ENCODE results near the gene LHCGR.

The LHCGR gene

DNA sequence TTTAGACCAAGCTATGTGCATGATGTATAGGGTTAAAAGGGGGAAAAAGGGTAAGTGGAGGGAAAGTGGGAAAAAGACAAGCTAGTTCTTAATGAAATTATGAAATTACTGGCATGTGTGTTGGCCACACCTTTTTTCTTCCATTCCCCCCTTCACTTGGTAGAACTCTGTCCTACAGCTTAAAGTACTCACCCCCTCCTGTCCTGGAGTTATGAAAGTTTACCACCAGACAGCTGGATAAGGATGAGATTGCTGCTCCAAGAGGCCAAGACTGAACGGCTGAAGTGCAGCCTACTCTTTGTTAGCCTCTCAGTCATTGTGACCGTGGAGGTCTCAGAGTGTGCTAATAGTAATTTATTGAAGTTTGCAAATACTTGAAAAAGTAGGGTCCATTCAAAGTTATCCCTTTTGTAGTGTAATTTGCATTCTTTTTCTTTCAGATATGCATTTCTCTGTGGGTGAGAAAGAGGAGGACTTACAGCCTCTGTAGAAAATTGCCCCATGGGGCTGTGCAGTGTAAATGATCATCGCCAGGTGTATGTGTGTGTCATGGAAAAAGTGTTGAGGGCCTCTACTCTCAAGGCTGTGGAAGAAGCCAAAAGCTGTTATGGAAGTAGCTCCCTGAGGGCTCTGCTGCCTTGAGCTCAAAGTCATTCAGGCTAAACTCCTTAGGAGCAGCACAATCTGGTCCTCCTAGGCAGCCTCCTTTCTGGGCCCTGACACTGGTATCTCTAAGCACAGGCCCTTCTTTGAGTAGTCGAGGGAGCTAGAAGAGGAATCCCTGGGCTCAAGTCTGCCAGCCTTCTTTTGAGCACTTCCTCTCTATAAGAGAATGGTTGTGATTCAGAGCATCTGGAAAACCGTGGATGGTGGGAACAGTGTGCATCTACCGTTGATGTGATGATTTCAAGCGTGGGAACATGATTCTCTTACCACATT is 46.2 kb downstream of the LHCGR start:
- no peak for TF ChIP-seq GATA3 (IDR thresholded peaks at IDR 0.05; ENCODE audit: low read depth, low read length)
- TF ChIP-seq GATA2 (IDR thresholded peaks at IDR 0.05; ENCODE audit: low read depth, low read length), result no peak

DNA sequence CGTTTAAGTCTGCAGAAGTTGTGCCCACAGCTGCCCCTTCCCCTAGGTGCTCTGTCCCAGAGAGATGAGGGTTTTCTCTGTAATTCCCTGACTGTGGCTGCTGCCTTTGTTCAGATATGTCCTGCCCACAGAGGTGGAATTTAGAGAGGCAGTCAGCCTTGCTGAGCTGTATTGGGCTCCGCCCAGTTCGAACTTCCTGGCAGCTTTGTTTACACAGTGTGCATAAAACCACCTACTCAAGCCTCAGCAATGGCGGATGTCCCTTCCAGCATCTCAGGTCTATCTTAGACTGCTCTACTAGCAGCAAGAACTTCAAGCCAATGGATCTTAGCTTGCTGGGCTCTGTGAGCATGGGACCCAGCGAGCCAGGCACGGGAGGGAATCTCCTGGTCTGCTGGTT is 48.1 kb downstream of the LHCGR start:
- no peak for TF ChIP-seq GATA3 (IDR thresholded peaks at IDR 0.05; ENCODE audit: low read depth, low read length)
- TF ChIP-seq GATA2 (IDR thresholded peaks at IDR 0.05; ENCODE audit: low read depth, low read length), result no peak

DNA sequence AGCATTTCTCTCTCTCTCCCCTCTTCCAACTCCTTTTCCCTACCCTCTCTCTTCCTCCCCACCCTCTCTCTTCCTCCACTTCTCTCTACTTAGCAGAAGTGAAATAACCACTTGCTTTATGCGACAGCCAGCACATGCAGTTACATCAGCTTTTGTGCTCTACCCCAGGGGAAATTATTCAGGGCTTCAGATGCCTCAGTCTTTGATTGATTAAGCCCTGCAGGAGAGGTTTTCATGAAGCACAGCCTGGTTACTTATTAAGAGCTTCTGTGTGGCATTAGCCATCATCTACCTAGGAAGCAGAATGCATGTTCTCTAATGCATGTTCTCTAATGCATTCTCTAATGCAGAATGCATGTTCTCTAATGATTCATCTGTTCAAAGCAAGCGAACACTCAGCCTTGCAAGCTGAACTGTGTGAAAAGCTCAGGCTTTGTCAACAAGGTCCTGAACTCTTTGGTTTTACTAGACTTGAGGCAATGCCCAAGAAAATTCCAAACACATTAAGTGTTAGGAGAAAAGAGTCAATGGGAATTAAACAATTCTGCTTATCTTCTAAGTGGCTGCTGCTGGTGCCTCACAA is 56.1 kb downstream of the LHCGR start:
- TF ChIP-seq GATA2 (IDR thresholded peaks at IDR 0.05; ENCODE audit: low read depth, low read length) (no peak), GATA3 (IDR thresholded peaks at IDR 0.05; ENCODE audit: low read depth, low read length) (no peak)

DNA sequence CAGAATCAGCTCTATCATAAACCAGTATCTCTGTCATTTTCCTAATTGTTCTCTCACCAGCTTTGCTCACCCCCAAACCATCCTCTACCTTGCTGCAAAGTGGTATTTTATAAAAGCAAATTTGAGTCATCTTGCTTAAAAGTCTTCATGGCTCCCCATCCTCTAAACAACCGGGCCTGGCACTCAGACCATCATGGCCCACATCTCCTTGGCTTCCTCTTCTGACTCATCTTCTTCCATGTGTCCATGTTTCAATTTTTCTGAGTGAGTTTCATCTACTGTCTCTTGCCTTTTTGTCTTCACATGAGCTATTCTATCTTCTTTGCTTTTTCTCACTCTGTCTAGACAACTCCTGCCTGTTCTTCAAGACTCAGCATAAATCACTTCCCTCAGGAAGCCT is 58.6 kb downstream of the LHCGR start:
- TF ChIP-seq GATA3 (IDR thresholded peaks at IDR 0.05; ENCODE audit: low read depth, low read length), result no peak
- TF ChIP-seq GATA2 (IDR thresholded peaks at IDR 0.05; ENCODE audit: low read depth, low read length), result no peak

DNA sequence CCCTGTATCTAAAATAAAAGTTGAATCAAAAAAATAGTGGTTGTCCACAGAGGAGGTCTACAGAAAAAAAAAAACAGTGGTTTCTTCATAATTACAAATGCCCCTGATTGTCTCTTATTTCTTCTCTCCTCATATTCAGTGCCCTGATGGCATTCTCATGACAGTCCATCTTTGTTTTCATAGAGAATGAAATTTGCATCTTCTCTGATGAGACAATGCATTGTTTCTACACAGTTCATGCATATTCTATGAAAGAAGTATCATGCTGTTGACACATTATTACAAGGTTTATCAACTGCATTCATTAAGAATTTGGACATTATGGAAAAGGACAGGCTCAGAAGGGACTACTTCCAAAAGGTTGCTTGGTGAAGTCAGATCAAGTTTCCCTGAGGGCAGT is 59.5 kb downstream of the LHCGR start:
- no peak for TF ChIP-seq GATA3 (IDR thresholded peaks at IDR 0.05; ENCODE audit: low read depth, low read length)
- no peak for TF ChIP-seq GATA2 (IDR thresholded peaks at IDR 0.05; ENCODE audit: low read depth, low read length)

DNA sequence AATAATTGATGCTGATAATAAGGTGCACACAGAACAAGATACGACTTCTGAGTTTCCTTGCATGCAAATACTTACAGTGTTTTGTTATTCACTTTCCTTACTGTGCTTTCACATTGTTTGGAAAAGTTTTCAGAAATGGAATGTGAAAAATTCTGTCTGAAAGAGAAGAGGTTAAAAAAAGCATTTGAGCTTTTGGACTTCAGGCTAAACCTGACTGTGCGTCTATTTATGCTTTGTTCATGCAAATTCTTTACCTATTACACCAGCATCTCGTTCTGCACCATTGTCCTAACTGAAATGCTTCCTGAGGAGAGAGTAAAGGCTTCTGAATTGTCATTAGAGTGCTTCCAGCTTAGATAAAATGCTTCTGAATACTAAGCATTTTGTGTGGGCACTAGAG is 61.4 kb downstream of the LHCGR start:
- TF ChIP-seq GATA2 (IDR thresholded peaks at IDR 0.05; ENCODE audit: low read depth, low read length) (no peak), GATA3 (IDR thresholded peaks at IDR 0.05; ENCODE audit: low read depth, low read length) (no peak)

DNA sequence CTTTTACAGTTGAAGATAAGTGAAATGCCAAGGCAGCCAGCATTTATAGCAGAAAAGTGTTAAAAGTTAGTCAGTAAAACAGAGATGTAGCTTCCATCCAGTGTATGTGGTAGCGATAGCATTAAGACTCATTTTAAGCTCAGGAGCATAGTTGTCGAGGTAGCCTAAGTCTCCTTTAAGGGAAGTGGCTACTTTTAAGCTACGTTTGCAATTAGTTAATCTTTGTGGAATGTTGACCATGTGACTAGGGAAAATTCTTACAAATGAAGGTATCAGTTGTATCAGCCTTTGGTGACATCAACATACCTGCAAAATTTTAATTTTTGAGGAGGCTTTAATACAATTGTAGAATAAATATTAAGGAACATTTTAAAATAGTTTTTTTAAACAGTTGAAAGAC is 61.9 kb downstream of the LHCGR start:
- no peak for TF ChIP-seq GATA2 (IDR thresholded peaks at IDR 0.05; ENCODE audit: low read depth, low read length)
- TF ChIP-seq GATA3 (IDR thresholded peaks at IDR 0.05; ENCODE audit: low read depth, low read length), result no peak

DNA sequence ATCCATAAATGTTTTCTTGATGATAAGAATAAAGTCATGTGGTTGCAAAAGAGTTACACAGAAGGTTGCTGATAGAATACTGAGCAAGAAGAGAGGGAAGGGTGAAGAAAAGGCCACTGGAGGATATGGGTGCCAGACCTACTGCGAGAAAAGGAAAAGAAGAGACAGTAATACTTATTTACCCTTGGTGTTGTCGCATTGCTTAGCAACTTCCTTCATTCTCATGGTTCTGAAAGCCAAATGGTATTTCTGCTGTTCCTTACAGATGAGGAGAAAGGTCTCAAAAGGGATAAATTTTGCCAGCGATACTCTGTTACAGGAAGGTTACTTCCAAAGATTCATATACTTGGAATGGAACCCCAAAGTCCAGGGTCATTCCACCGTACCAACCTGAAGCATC is 62.5 kb downstream of the LHCGR start:
- TF ChIP-seq GATA2 (IDR thresholded peaks at IDR 0.05; ENCODE audit: low read depth, low read length) (no peak), GATA3 (IDR thresholded peaks at IDR 0.05; ENCODE audit: low read depth, low read length) (no peak)

DNA sequence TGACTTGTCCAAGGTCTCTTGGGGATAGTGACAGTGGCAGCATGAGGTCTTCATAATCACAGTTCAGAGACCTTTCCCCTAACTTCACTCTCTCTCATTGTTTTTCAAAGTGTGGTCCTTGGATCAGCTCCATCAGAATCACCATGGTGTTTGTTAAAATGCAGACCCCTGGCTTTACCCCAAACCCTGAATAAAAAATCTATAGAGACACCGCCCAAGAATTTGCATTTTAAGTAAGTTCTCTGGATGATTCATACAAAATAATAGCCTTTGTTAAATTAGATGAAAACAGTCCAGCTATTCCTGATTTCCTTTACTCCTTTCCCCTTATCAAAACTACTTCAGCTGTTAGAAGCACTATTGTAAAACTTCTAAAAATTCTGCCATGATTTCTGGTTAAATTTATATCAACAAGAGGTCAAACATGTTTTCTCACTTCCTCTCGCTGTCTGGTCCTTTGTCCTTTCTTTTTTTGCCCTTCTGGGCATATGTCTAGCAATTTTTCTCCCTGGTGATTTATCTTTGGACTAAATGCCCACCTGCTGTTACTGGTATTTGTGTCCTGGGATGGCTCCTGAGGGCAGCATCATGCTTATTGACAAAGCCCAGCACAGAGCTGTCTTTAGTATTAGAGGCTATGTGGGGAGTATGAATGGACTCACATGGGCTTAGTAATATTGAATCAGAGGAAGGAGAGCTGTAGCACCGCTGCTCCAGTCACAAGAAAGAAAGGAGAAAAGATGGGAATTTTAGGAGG is 63.4 kb downstream of the LHCGR start:
- TF ChIP-seq GATA3 (IDR thresholded peaks at IDR 0.05; ENCODE audit: low read depth, low read length), result no peak
- TF ChIP-seq GATA2 (IDR thresholded peaks at IDR 0.05; ENCODE audit: low read depth, low read length), result no peak

DNA sequence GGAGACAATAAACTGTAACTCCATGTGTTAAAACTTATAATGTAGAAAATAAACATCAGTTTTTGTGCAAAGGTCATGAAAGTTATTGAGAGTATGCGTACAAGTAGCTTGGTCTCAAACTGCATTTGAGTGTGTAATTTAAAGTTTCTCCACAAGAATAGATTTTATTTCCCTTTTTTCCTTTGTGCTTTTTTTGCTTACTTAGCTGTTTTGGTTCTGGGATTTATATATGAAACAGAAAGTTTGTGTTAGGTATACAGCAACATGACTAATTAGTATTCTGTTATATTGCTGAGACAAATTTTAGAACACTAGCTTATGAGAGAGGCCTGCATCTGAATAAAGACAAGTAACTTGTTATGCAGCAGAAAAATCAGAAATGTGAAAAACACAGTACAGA is 70.4 kb downstream of the LHCGR start:
- TF ChIP-seq GATA3 (IDR thresholded peaks at IDR 0.05; ENCODE audit: low read depth, low read length), result no peak

DNA sequence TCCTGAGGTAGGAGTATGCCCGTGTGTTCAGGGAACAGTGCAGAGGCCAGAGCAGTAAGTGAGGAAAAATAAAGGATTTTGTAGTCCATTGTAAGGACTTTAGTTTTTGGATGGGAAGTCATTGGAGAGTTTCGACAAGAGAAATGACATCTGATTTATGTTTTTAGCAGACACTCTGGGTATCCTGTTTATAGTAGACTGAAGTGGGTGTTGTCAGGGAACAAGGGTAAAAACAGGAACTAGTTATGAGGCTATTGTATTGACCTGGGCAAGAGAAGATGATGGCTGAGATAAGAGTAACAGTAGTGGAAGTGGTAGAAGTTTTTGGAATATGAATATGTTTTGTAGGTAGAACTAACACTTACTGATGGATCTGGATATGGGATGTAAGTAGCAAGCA is 78.1 kb downstream of the LHCGR start:
- TF ChIP-seq GATA2 (IDR thresholded peaks at IDR 0.05; ENCODE audit: low read depth, low read length) (no peak; the same call in 1 of the 2 replicates), GATA3 (IDR thresholded peaks at IDR 0.05; ENCODE audit: low read depth, low read length) (no peak; the same call in 1 of the 2 replicates)

DNA sequence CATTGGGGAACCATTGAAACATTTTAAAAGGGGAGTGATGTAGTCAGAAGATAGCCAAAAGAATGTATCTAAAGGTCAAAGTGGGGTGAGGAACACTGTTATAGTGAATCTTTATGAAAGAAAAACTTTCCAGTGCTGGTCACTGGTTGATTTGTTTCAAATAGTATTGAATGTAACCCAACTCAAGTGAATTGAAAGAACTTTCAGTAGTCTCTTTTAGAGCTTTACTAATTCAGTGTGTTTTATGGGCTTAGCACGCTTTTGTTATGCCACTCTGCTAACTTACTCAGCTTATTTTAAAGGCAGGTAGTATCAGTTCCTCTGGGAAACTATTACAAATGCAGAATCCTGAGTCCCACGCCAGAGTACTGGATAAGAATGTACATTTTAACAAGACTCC is 80.6 kb downstream of the LHCGR start:
- no peak for TF ChIP-seq GATA3 (IDR thresholded peaks at IDR 0.05; ENCODE audit: low read depth, low read length)
- no peak for TF ChIP-seq GATA2 (IDR thresholded peaks at IDR 0.05; ENCODE audit: low read depth, low read length)

DNA sequence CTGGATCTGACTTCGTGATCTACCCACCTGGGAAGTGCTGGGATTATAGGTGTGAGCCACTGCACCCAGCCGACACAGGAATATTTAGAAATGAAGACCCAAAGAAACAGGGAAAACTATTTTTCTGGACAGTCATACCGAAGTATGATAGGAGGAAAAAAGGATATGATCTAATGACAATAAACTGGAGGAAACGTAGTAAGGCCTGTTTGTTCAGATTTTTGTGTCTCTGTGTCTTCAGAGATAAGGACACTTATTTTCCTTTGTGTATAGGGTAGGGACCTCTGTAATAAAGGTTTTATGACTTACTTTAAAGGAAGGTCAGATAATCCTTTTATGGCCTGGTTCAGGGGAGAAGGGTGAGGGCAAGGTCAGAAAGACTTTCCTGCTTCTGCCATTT is 81.9 kb downstream of the LHCGR start:
- TF ChIP-seq GATA2 (IDR thresholded peaks at IDR 0.05; ENCODE audit: low read depth, low read length) (no peak), GATA3 (IDR thresholded peaks at IDR 0.05; ENCODE audit: low read depth, low read length) (no peak)

DNA sequence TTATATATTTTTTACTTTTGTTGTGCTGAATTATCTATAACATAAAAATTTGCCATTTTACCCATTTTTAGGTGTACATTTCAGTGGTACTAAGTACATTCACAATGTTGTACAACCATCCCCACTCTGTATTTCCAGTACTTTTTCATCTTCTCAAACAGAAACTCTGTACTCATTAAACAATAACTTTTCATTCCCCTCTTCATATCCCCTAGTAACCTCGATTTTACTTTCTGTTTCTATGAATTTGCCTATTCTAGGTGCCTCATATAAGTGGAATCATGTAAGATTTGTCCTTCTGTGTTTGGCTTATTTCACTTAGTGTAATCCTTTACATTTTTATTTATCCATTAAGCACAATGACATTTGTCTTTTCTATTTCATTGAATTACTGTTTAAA is 86.5 kb downstream of the LHCGR start:
- TF ChIP-seq GATA3 (IDR thresholded peaks at IDR 0.05; ENCODE audit: low read depth, low read length) (no peak), GATA2 (IDR thresholded peaks at IDR 0.05; ENCODE audit: low read depth, low read length) (no peak)
